Cardiac muscle cell (in vitro differentiated cells and primary cell): Measurements from ENCODE around the gene EDNRA. TPM values are rescaled to one million over a fixed set of nuclear protein-coding genes. Genes with fewer than 3 reads are reported as not detected.

Experiments
- DNase-seq, 2 donors: peaks; one replicate each; pipeline versions ENCODE4 v3.0.0 to v3.0.0-alpha.2; 2010 to 2017; ENCODE audit warnings: low read depth in 1 of 2, low spot score in 1 of 2
- H3K27ac ChIP-seq: fragments of 200-600 bp; sonication (generic); 2 replicates; pipeline ENCODE4 v1.5.1; 2016
- H3K27me3 ChIP-seq: fragments of 200-600 bp; sonication (generic); 2 replicates; pipeline ENCODE4 v1.6.0; 2016; ENCODE audit warnings: control low read depth
- H3K36me3 ChIP-seq: fragments of 200-600 bp; sonication (generic); 2 replicates; pipeline ENCODE4 v1.5.1; 2016; ENCODE audit warnings: control low read depth
- H3K4me1 ChIP-seq: fragments of 200-600 bp; sonication (generic); 2 replicates; pipeline ENCODE4 v1.8.1; 2017; ENCODE audit warnings: low read depth, mild to moderate bottlenecking, mixed run types
- H3K4me3 ChIP-seq: fragments of 200-600 bp; sonication (generic); 2 replicates; pipeline ENCODE4 v1.5.1; 2016; ENCODE audit warnings: mild to moderate bottlenecking
- H3K9me3 ChIP-seq: fragments of 200-600 bp; sonication (generic); 2 replicates; pipeline ENCODE4 v1.5.1; 2017; ENCODE audit warnings: low read depth, mild to moderate bottlenecking, control low read depth
- polyA plus RNA-seq: library from polyadenylated mRNA; unstranded; fragments of >200 nt; fragmentation: Nextera tagmentation; extraction: Ambion mirVana; gene quantifications from 2 replicates; pipeline ENCODE4 v1.2.1, GENCODE V29; 2016
- total RNA-seq: library from RNA; depleted of rRNA; stranded (reverse); fragments of >200 nt; gene quantifications from 2 replicates; pipeline ENCODE4 v1.2.3, GENCODE V29; 2016
- TF ChIP-seq, protein P1 (sequence below): IDR thresholded peaks from 2 replicates; pipeline ENCODE4 v1.5.1; 2012; ENCODE audit warnings: low read depth, mild to moderate bottlenecking, low read length

EDNRA gene
- total and polyA plus RNA-seq, 2 experiments from 2014 or later = 24.2 to 43.1 TPM

DNA sequence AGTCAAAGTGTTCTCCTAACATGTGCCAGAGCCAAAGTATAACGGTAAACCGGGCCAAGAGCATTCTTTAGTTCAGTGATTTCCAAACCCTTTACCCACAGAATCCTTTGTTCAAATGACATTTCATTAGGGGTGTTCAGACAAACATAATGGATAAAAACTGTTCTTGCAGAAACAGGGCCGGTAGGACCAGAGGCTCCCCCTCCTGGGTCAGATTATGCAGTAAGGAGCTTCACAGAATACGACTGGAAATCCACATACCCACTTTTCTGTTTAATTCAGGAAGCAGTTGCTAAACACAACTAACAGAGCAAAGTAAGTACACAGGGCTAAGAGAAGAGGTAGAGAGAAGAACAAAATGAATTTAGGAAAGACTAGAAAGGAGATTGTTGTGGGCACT, 89.7 kb downstream of the EDNRA start:
- H3K36me3 ChIP-seq = no peaks in the 10 kb centered on the region
- peak in 1 of 2 donors; percentile 46 for DNase-seq
- H3K4me1 ChIP-seq = no peaks in the 10 kb centered on the region
- H3K27ac ChIP-seq = no peak overlapping the region
- H3K27me3 ChIP-seq = no peaks in the 10 kb centered on the region
- no peak overlapping the region for H3K4me3 ChIP-seq
- no peaks in the 10 kb centered on the region for H3K9me3 ChIP-seq
- TF ChIP-seq, protein P1, sequence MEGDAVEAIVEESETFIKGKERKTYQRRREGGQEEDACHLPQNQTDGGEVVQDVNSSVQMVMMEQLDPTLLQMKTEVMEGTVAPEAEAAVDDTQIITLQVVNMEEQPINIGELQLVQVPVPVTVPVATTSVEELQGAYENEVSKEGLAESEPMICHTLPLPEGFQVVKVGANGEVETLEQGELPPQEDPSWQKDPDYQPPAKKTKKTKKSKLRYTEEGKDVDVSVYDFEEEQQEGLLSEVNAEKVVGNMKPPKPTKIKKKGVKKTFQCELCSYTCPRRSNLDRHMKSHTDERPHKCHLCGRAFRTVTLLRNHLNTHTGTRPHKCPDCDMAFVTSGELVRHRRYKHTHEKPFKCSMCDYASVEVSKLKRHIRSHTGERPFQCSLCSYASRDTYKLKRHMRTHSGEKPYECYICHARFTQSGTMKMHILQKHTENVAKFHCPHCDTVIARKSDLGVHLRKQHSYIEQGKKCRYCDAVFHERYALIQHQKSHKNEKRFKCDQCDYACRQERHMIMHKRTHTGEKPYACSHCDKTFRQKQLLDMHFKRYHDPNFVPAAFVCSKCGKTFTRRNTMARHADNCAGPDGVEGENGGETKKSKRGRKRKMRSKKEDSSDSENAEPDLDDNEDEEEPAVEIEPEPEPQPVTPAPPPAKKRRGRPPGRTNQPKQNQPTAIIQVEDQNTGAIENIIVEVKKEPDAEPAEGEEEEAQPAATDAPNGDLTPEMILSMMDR = peak; percentile 12

DNA sequence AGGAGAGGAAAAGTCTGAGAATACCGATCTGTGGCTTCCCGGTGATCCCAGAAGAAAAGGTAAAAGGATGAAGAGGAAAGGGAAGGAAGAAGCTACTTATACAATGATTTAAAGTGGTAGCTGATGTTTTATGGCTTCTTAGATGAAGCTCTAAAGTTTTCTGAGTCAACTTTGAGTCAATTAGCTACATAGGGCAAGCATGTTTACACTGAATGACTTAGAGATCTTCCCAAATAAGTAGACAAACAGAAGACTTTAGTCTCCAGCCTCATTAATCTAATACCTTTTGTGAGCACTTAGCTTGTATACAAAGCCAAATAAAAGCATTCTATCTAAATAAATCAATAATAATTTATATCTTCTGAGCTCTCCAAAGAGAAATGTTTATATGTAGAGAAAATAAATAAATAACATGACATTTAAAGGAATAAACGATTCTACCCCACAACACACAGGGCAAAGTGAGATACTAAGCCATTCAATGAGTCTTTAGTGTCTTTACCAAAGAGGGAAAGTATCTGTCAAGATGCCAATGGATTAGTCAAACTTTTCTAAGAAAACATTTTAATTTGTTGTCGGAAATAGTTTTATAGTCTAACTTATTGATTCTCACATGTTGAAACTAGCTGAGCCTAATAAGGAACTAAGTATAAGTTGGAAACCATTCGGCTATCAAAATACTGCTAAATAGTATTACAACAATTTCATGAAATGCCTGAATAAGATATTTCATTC, 90.3 kb downstream of the EDNRA start:
- Histone ChIP-seq H3K27me3 (no peaks in the 10 kb centered on the region), H3K27ac (no peak overlapping the region), H3K9me3 (no peaks in the 10 kb centered on the region), H3K4me1 (no peaks in the 10 kb centered on the region), H3K4me3 (no peak overlapping the region), H3K36me3 (no peaks in the 10 kb centered on the region)
- no peak for DNase-seq
- TF ChIP-seq, protein P1 = no peak

DNA sequence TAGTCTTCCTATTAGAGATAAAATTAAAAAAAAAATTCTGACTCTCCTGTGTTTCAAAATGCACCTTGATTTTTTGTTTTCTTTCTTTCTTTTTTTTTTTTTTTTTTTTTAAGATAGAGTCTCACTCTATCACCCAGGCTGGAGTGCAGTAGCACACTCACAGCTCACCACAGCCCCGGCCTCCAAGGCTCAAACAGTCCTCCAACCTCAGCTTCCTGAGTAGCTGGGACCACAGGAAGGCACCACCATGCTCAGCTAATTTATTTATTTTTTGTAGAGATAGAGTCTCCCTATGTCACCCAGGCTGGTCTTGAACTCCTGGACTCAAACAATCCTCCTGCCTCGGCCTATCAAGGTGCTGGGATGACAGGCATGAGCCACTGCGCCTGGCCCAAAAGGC, 95.2 kb downstream of the EDNRA start:
- Histone ChIP-seq H3K9me3 (no peaks in the 10 kb centered on the region), H3K4me3 (no peak overlapping the region), H3K27me3 (no peaks in the 10 kb centered on the region), H3K4me1 (no peaks in the 10 kb centered on the region), H3K36me3 (no peaks in the 10 kb centered on the region), H3K27ac (no peak overlapping the region)
- TF ChIP-seq, protein P1 = no peak
- no peak for DNase-seq

DNA sequence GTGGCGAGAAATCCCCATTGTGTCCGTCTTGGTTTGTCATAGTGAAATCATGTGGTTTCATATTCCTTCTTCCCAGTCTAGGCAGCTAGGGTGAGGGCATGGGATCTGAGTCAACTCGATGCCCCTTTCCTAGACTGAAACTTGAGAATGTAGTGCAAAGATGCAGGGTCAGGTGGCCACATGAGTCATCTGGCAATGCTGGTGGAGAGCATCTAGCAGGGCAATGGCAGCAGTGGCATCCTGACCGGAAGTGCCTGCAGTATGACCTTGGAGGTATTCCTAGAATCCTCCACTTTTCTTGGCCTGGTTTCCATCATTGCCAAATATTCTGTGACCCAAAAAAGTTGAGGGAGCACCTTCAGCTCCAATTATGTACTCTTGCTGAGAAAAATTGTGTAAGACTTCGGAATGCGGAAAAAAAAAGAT, 97.2 kb downstream of the EDNRA start:
- H3K27ac ChIP-seq = no peak overlapping the region

DNA sequence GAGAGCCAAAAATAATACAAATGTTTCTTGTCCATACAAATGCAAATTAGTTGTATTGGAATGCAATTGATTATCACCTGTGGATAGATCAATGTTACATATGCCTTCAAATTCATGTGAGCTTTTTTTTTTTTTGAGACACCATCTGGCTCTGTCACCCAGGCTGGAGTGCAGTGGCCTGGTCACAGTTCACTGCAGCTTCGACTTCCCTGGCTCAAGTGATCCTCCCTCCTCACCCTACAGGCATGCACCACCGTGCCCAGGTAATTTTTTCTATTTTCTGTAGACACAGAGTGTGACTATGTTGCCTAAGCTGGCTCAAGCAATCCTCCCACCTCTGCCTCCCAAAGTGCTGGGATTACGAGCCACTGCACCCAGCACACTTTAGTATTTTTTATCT, 97.7 kb downstream of the EDNRA start:
- Histone ChIP-seq H3K36me3 (no peaks in the 10 kb centered on the region), H3K27me3 (no peaks in the 10 kb centered on the region), H3K27ac (no peak overlapping the region), H3K9me3 (no peaks in the 10 kb centered on the region), H3K4me1 (no peaks in the 10 kb centered on the region), H3K4me3 (no peak overlapping the region)
- TF ChIP-seq, protein P1 = no peak
- DNase-seq = no peak

More for the DNA sequence above, 97.2 kb downstream of the EDNRA start:
- Histone ChIP-seq H3K9me3 (no peaks in the 10 kb centered on the region), H3K36me3 (no peaks in the 10 kb centered on the region), H3K4me3 (no peak overlapping the region), H3K4me1 (no peaks in the 10 kb centered on the region), H3K27me3 (no peaks in the 10 kb centered on the region)
- TF ChIP-seq, protein P1 = no peak
- DNase-seq = peak in 1 of 2 donors; percentile 86
